GM12878 (cell line): ENCODE data around the gene KCTD2.

Experiments used
- FOS ChIP-seq: IDR thresholded peaks from 3 replicates; pipeline ENCODE4 v1.6.1; 2011; ENCODE audit warnings: borderline replicate concordance; ENCODE audit not compliant: insufficient read length; ENCODE audit errors: extremely low read depth
- IKZF1 ChIP-seq: fragments of 450-650 bp; conservative IDR thresholded peaks from 2 replicates; pipeline ENCODE4 v1.6.1; 2017; ENCODE audit warnings: antibody characterized with exemption, mild to moderate bottlenecking
- MAX ChIP-seq: IDR thresholded peaks from 2 replicates; pipeline ENCODE4 v1.6.1; 2012; ENCODE audit warnings: low read depth, low read length, improper control_type of control experiment
- ZZZ3 ChIP-seq: IDR thresholded peaks from 2 replicates; pipeline ENCODE4 v1.6.1; 2011; ENCODE audit warnings: low read depth; ENCODE audit not compliant: control insufficient read depth, insufficient read length
- TF ChIP-seq, protein P1 (sequence below), 3 experiments: IDR thresholded peaks in 2 of 3; conservative IDR thresholded peaks in 1 of 3; 2 replicates each; pipeline ENCODE4 v1.5.1; 2011; ENCODE audit warnings: low read depth in 3 of 3, low read length in 3 of 3, mild to moderate bottlenecking in 3 of 3, control low read depth in 2 of 3, moderate library complexity in 2 of 3, inconsistent platforms in 1 of 3, mixed read lengths in 1 of 3; ENCODE audit not compliant: control insufficient read depth in 2 of 3, insufficient read depth in 1 of 3; ENCODE audit errors: extremely low read depth in 1 of 3
- TF ChIP-seq, protein P2 (sequence below): IDR thresholded peaks from 2 replicates; pipeline ENCODE4 v1.6.1; 2012; ENCODE audit warnings: low read depth, low read length, improper control_type of control experiment

- TF ChIP-seq, protein P1, sequence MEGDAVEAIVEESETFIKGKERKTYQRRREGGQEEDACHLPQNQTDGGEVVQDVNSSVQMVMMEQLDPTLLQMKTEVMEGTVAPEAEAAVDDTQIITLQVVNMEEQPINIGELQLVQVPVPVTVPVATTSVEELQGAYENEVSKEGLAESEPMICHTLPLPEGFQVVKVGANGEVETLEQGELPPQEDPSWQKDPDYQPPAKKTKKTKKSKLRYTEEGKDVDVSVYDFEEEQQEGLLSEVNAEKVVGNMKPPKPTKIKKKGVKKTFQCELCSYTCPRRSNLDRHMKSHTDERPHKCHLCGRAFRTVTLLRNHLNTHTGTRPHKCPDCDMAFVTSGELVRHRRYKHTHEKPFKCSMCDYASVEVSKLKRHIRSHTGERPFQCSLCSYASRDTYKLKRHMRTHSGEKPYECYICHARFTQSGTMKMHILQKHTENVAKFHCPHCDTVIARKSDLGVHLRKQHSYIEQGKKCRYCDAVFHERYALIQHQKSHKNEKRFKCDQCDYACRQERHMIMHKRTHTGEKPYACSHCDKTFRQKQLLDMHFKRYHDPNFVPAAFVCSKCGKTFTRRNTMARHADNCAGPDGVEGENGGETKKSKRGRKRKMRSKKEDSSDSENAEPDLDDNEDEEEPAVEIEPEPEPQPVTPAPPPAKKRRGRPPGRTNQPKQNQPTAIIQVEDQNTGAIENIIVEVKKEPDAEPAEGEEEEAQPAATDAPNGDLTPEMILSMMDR (IDR thresholded peaks at IDR 0.05 in 2 of 3, conservative IDR thresholded peaks at IDR 0.05 in 1 of 3; ENCODE audit: control insufficient read depth in 2 of 3, extremely low read depth in 1 of 3, insufficient read depth in 1 of 3, low read depth in 3 of 3, low read length in 3 of 3), result no peak
- TF ChIP-seq MAX, result no peak
- TF ChIP-seq, protein P2, sequence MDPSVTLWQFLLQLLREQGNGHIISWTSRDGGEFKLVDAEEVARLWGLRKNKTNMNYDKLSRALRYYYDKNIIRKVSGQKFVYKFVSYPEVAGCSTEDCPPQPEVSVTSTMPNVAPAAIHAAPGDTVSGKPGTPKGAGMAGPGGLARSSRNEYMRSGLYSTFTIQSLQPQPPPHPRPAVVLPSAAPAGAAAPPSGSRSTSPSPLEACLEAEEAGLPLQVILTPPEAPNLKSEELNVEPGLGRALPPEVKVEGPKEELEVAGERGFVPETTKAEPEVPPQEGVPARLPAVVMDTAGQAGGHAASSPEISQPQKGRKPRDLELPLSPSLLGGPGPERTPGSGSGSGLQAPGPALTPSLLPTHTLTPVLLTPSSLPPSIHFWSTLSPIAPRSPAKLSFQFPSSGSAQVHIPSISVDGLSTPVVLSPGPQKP, result no peak
- TF ChIP-seq FOS, result no peak
- no peak for TF ChIP-seq ZZZ3
- TF ChIP-seq IKZF1, result no peak
Measured at GRCh38 chr17:75099881-75100595, 53.0 kb downstream of the KCTD2 start.
